HG02973 (cell line): ENCODE measurements around the gene PHACTR1.
A peak's percentile ranks its signal among the peaks of the same experiment; 100 is the strongest.

Experiments
- ATAC-seq: cut with Tn5 transposase; IDR thresholded peaks from one replicate; pipeline ENCODE4 v1.9.1; 2021; ENCODE audit warnings: moderate library complexity; ENCODE audit not compliant: unreplicated experiment

Gene PHACTR1

DNA sequence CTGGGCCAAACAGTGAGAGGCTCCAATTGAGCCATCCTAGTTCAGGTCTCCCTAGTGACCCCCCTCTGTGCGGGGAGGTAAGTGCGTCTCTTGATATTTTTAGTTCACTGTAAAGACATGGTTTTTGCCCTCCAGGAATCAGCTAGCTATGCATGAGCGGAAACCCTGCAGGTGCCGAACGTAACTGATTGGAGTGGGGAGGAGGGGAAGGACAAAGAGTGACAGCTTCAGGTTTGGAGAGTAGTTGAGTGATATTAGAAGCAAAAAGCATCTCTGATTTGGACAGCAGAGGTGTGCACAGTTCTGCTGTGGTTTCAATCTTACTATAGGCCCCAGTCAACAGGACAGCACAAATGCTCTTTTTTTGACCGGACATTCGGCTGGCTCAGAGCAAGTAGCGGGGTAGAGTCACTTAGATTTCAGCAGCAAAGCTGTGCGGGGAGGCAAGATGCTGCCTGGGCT is 580.0 kb downstream of the PHACTR1 start:
- ATAC-seq: no peak

DNA sequence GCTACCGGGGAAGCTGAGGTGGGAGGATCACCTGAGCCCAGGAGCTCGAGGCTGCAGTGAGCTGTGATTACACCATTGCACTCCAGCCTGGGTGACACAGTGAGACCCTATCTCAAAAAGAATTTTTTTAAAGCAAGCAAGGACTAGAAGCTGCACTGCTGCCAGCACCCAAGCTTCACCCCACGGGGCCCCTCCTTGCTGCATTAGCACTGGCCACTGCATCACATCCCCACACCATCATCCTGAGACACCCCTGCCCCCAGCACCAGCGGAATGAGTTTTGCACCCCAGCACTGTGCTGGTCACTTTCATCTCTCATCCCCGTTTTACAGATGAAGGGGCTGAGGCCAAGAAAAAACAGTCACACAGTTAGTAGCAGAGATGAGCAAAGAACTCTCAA is 580.8 kb downstream of the PHACTR1 start:
- no peak for ATAC-seq

DNA sequence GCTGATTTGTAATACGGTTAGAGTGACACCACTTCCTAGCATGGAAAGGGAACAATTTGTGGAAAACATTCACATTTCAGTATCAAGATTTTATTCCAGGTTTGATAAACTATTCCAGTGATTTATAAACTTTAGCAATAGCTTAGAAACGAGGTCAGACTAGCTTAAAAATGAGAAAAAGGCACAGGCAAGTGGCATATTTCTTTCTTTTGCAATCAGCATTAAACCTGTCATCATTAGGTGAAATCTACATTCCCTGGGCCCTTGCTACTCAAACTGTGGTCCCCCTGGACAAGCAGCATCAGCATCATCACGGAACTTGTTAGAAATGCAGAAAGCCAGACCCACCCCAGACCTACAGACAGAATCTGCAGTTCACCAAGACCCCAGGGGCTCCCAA is 581.9 kb downstream of the PHACTR1 start:
- ATAC-seq: no peak

DNA sequence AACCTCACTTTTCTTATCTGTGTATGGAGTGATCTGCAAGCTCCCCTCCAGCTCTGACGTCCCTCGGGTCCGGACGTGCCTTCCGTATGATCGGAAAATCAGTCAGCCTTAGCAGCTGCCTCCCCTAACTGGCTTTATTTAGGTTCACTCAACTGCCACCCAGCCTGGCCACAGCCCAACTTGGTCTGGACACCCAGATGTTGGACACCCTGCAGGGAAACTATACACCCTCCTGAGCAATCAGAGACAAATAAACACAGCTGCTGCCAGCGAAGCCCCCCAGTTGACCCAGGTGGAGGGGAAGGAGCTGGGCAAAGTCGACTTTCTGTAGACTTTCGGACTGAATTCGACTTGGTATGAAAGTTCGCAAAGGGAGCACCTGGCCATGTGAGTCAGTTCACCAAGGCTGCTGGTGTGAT is 582.8 kb downstream of the PHACTR1 start:
- ATAC-seq: no peak

DNA sequence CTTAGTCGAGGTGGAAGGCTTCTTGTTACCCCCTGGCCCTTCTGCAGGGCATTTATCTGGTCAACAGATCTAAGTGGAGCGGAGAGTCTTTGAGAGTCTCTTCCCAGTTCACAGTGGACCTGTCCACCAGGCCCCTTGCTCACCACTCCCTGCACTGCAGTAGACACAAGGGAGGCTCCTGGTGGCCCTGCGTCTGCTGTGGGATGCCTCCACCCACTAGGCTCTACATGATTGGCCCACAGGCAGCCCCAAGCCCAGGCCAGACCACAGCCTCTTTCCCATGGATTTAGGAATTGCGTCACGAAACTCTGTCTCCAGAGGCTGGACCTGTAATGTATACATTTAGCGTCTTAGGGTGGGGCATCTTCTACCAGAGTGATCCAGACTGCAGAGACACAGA is 583.4 kb downstream of the PHACTR1 start:
- ATAC-seq: no peak

DNA sequence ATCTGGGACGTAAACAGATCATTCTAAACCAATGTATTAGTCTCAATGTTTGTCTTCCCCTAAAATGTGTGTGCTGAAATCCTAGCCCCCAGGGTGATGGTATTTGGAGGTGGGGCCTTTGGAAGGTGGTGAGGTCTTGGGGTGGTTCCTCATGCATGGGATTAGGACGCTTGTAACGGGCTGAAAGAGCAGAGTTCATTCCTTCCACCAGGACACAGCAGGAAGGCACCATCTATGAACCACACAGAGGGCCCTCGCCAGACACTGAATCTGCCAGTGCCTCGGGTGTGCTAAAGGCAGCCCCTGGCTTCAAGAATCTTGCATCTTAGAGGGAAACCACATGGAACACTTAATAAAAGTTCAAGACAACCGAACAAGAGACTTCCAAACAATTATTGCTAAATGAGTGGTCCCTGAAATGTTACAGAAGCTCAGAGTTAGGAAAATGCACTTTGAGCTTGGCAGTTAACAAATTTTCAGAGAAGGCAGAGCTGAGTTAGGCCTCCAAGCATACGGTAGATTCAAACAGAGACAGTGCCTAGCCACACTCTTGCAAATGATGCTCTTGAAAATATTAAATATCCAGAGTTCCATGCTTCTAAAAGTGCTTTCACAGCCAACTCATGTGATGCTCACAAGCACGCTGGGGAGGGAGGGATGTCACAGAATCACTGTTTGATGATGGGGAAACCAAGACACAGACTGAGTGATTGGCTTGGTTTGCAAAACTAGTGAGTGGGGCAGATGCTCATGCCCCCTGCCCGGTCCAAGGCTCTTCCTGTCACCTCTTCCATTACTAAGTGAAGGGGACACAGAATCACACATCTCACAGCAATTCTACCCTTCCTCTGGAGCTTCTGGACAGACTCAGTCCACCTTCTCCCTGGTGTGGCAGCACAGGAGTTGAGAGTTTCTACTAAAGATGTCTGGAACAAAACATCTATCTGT is 584.4 kb downstream of the PHACTR1 start:
- ATAC-seq: no peak

DNA sequence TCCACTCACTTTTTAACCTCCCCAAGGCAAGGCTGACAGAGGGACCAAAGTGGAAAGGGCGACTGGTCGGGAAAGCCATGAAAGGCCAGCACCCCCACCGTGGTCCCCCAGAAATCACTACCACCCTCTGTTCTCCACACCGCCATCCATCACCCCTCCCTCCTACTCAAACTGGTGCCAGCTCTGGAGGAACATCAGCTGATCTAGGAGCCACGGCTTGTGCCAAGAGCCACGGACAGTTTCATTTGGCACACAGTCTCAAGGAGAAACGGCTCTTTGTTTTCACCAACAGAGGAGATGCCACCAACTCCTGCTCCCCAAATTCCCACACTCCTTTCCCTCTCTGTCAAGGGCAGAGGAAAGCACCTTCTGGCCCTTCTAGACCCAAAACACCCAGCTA is 585.7 kb downstream of the PHACTR1 start:
- ATAC-seq: no peak

DNA sequence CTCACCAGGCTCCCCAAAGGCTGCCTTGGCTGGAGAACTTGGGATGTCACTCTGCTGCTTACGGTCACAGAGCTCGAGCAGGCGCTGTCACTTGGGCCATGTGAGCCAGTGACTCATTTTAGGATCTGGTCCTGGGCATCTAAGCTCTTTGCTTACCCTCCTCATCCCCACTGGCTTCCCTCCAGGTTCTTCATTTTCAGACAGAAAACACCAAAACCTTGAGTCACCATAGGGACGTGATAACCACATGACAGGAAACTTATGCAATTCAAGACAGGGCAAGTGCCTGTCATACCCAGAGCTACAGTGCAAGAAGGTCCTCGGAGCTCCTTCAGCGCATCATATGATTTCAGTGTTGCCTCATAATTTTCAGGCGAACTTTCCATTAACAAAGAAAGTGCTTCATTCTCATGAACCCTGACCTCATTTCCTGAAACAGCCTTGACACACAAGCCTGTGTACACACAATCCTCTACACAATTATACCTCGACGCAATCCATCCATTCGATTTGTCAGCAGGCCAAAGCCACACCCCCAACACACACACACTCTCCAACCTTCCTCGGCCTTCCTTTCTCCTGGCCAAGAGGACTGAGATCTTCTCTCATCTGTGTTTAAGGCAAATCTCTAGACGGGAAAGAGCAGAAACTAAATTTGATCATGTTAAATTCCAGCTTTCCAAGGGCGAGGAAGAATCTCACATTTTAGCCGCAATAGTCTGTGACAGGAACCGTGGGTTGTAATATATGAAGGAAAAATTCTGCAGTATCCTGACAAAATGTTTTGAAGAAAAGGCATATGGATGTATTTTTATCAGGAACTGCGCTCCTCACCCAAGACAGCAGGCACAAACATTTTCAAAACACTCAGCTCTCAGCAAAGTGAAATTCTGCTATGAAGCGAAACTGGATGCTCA is 586.4 kb downstream of the PHACTR1 start:
- ATAC-seq: peak; percentile 74

DNA sequence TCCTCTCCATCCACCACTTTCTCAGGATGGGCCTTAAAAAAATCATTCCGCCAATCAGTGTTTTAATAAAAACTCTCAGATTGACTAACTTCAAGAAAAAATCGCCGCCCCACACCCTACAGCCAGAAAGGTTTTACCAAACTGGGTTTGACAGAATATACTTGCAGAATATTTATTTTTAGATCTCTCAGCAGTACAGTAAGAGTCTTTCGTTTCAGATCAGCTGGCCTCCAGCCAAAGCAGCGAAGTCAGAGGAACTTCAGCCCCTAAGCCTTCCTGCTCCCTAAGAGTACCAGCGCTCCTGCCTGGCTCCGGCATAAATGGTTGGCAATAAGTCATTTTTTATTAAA is 587.1 kb downstream of the PHACTR1 start:
- peak; percentile 59 for ATAC-seq

DNA sequence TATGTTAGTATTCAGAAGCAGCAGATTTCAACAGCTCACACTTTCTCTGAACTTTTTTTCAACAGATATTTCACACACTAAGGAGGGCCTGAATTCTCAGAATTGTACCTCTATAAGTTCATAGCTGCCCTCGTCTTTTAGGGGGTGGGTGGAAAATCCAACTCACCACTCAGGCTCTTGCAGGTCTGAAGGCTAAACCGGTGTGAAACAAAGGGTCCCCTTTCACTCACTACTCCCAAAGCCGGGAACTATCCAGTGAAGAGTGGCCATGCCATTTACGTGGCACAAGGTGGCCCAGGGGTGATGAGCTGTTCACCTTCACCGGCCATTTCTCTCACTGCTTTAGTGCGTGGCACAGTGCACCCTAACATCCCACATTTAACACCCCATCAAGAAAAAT is 587.5 kb downstream of the PHACTR1 start:
- ATAC-seq: no peak

DNA sequence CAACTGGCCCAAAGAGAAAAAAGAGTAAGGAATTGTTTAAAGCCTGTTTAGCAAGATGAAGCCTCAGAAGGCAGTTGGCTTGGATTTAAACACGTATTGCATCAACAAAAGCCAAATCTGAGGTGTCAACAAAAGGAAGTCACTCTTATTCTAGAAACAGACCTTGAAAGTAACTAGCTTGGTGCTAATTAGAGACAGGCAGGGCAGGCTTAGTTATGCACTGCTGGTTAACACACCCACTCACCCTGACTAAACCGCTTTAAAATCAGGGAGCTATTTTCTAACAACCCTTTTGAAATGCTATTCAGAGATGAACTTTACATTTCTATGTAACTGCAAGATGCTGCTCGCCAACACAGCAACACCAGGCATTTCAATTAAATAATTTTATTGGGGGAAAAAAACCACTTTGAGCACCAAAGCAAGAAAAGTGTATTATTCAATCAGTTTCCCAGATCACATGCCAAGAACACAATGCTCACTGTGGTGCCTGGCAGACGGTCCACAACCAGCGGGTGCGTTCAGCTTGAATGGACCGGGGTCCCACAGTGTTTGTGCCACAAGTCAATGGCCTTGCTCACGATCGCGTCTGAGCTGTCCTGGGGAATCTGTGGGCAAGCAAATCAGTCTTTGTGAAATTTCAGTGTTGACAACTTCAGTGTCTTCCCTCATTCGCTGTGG is 588.2 kb downstream of the PHACTR1 start:
- ATAC-seq: no peak

DNA sequence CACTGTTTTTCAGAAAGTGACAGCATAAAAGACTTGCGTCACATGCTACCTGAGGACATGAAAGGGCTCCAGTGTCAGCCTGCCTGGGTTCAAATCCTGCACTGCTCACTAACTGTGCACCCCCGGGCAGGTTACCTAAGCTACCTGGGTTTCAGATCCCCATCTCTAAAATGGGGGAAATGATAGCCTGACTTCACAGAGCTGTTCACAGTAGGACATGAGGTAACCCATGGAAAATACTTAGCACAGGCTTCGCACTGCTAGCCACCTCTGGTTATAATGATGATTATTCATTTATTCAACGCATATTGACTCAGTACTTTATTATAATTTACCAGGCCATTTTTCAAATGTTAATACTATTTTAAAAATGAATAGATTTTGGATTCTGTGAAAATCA is 588.7 kb downstream of the PHACTR1 start:
- no peak for ATAC-seq

DNA sequence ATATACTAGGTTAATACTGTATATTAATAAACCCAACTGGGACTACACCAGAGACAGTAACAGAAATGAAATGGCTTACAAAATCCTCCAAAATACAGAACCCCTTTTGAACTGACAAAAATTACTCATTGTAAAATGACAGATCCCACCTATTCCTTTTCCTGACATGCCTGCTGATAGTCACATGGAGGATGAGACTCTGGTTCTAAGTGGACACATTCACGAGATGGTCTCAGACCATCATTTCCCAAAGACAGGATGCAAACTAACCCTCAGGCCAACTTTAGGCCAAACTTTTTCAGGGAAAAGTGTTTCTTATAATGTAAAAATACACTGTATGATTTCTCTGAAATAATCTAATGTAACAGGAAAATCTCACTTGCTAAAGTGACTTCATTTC is 589.2 kb downstream of the PHACTR1 start:
- no peak for ATAC-seq

DNA sequence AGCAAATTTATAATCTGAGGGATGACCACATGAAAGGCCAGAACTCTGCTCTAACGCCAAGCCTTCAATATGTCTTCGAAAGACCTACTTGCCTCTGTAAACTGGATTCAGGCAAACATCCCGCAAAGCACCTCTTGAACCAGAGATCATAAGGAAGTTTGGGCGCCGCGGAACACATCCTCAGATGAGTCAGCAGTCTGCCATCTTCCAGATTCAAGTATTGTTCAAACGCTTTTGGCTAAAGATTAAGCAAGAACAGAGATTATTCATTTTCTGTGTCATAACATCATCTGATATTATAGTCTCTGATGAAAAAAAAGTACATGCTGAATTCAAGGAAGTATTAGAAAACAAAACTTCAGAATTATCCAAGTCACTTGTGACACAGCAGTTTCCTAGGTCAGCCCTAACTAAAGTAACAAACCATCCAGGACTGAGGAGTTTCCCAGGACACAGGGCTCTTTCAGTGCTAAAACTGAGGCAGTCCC is 591.0 kb downstream of the PHACTR1 start:
- ATAC-seq: no peak

DNA sequence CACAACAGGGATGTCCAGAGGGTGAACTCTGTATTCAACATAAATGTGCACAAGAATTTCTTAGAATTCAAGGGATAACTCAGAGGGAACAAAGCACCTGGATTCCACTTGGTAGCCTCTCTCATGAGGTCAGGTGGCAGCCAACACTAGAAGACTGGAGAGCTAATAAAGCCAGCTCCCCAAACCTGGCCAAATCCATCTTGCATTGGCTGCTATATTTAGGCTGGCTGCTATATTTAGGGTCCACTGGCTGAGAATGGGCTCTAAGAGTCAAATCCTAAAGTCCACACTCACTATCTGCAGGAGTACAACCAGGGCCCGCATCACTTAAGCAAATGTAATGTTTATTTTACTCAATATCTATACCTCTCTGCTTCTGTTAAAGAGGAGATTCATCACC is 591.8 kb downstream of the PHACTR1 start:
- ATAC-seq: no peak

DNA sequence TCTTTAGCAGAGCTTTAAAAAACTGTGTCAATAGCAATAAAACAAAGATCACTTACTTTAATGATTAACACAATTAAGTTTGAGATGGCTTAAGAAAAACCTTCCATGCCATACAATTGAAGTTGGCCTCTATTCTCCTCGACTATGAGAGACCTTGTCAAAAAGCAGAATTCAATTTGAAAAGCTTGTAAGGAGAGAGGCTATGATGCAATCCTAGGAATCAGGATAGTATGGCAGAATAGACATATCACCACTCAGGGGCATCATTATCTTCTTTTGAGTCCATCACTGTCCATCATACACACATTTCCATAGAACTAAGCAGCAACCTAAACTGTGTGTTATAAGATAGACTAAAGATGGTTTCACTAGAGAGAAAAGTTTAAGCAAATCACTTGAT is 594.6 kb downstream of the PHACTR1 start:
- ATAC-seq: no peak

DNA sequence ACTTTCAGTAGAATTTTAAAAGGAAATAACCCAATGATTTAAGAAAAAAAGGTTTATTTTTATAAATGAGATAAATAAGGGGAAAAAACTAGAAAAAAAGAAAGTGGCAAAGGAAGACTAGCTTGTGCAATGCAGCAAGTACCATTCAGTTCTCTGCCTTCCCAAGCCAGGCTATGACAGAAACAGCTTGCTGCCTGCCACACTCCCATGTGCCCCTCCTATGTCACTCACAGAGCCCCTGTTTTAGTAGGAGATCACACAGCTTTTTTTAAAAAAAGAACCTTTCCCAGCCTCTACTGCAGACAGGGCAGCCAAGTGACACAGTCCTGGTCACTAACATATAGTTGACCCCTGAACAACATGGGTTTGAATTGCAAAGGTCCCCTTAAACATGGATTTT is 598.2 kb downstream of the PHACTR1 start:
- ATAC-seq: no peak

DNA sequence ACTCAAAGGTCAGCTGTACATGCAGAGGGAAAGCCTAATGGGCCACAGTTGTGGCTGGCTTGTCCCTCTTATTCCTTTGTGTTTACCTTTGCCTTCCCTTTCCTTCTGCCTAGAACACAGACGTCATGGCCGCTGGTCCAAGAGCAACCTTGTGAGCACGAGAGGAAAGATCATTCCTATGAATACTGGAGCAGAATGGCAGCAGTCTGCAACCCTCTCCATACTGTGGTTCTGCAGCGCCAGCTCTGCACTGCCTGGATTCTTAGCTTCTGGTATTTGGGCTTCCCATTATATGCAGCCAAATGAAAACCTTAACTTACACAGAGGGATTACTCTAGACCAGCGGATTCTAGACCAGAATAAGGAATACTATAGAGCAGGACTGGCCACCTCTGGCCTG is 599.3 kb downstream of the PHACTR1 start:
- ATAC-seq: no peak

DNA sequence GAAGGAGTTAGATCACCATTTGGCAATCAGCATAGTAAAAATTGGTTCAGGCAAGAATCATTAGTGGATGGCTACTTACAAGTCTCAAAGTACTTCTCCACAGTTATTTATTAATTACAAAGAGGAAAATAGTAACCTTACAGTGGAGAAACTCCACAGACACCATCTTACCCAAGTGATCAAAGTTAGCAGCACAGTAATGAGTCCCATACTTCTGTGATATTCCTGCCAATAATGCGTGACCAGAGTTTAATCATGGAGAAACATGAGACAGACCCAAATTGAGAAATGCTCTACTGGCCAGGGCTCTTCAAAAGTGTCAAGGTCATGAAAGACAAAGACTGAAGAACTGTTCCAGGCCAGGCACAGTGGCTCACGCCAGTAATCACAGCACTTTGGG is 602.3 kb downstream of the PHACTR1 start:
- ATAC-seq: no peak

DNA sequence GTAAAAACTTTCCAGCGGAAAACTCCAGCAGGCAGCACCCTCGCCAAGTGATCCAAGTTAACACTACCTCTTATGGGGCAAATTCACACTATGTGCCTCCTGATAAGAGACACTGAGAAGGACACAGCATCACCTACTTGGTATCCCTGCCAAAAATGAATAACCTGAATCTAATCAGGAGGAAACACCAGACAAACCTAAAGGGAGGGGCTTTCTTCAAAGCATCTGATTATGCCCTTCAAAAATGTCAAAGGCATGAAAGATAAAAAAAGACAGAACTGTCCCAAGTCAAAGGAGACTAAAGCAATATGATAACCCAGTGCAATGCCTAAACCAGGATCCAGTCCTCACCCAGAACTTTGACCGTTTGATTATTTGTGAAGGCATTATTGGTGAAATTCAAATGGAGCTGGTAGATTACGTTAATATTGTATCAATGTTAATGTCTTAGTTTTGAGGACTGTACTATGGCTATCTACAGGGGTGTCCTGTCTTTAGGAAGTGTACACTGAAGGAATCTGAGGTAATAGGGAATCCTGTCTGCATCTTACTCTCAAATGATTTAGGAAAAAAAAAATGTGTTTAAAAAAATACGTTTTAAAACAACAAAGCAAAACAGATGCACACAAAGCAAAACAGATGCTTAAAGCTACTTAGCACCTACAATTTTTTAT is 603.5 kb downstream of the PHACTR1 start:
- ATAC-seq: no peak
